ENCODE data around the gene WNT9B.

The WNT9B gene

DNA sequence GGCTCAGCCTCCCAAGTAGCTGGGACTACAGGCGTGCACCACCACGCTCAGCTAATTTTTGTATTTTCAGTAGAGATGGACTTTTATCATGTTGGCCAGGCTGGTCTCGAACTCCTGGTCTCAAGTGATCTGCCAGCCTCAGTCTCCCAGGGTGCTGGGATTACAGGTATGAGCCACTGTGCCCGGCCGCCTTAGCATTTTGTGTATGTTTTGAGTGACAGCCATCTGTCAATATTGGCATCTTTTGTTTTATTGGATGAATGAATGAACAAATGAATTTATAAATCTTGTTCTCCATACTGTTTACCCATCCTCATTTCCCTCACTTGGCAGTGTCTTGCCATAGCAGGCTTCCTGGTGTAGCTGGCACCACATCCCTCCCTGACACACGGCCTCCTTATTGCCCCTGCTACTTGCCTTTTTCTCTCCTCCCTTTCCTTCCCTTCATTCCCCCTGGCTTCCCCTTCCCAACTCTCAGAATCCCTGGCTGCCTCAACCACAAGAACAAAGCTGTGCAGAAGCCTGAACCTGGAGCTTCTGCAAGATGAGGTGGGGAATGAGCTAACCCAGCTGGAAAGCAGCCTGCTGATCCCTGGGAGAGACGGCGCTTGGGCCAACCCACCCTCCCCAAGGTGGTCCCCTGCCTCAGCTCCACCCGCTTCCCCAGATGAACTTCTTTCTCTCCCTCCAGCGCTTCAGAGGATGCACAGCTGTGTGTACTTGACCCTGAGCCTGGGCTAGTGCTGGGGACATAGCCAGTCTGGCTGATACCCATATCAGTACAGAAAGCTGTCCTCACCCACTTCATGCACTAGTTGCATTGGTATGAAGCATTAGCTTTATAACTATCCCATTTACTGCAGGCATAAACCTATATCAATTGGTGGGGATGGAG lies 34.3 kb downstream of the WNT9B start:
- no peak for DNase-seq

- no peak for DNase-seq
Measured at GRCh38 chr17:46886310-46886663, 34.9 kb downstream of the WNT9B start.

DNA sequence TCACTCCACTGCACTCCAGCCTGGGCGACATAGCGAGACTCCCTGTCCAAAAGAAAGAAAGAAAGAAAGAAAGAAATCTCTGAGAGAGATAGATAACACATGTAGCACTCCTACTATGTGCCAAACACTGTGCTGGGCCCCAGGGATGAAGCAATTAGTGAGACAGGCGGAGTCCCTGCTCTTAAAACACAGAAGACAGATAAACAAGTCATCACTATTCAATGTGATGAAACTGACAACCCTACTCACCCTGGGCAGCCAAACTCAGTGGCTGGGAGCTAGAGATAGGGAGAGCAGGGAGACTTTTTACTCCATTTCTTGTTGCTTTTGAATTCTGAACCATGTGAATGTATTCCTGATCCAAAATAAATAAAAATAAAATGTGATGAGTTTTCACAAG lies 36.3 kb downstream of the WNT9B start:
- no peak for DNase-seq

DNA sequence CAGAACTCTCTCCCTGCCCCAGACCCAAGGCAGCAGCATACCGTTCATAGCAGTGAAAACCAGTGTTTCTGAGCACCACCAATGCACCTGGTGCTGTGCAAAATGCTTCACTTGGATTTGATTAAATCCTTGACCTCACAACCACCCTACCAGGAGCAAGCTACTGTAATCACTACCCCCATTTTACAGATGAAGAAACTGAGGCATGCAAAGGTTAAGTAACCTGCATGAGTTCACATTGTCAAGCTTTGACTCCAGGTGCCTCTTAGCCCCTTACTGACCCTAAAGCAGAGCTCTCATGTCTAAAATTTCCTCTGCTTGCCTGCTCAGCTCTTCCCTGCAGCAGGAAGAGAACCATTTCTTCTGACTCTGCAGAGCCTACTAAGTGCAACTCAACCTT lies 37.3 kb downstream of the WNT9B start:
- no peak for DNase-seq

DNA sequence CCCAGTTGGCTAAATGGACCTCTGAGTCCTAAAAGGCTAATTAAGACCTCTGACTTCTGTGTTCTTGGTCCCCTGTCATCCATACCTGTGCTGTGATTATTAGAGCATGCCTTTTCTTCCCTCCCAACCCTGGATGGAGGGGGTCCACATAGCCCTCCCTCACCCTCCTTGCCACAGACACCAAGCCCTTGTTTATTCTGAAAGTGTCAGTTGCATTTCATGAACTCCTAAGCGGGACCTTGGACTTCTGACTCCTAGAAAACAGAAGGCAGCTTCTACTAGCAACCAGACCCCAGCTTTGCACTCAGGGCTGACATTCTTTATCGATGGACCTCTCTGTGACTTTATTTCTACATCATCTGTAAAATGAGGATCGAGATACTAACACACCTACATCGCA lies 38.1 kb downstream of the WNT9B start:
- DNase-seq = no peak

DNA sequence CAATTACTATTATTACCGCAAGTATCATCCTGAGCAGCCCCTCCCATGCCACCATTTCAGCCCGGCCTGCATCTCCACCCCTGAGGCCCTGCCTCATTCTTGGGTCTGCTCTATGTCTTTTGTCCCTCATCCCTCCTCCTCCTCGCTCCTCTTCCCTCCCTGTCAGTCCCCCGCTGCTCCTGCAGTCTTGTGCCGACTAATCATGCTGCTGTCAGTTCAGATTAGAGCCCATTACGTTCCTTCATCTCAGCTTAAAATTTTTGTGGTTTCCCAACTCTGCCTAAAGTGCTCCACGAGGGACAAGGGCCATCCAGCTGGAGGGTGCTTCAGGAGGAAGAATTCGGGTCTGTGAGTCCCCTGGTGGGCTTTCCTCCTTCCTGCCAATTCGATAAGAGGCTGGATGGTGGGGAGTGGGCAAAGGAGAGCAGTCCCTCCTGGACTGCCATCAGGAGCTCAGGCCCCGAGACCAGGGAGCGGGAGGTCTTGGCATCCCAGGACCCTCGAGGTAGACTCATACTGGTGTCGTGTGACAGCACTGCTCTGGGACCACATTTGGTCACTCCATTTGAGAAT lies 38.7 kb downstream of the WNT9B start:
- no peak for DNase-seq

DNA sequence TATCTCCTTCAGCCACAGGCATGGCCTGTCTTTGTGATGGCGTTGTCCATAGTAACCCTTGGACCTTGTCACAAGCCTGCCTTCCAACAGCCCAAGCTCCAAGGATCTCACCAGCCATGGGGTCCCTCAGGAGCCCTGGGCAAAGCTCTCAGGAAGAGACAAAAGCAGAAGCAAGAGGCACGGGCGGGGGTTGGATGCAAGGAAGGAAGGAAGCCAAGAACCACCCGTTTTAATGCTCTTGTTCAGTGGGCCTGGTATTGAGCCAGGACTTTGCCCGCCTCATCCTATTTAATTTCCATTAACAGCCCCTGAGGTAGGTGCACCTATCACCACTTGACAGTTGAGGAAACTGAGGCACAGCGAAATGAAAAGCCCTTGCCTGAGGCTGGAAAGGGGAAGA lies 39.3 kb downstream of the WNT9B start:
- DNase-seq = no peak

DNA sequence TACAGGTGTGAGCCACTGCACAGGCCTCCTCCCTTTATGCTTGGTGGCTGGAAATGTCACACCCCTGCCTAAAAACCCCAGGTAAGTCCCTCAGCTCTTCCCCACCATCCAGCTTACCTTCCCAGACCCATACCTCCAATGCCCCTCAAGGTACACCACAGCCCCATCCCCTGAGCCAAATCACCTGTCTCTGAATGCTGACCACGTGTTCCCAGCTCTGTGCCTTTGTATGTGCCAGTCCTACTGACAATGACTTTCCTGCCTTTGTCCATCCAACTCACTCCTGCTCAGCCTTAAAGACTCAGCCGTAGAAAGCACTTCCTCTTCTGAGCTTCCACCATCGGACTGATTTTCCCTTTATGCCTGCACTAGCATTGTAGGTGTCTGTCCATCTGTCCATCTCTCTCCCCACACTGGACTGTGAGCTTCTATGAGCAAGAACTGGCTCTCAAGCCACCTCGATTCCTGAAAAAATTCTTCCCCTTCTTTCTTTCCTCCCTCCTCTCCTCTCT lies 40.9 kb downstream of the WNT9B start:
- no peak for DNase-seq

- no peak for DNase-seq
Measured at GRCh38 chr17:46894024-46894423, 42.6 kb downstream of the WNT9B start.

DNA sequence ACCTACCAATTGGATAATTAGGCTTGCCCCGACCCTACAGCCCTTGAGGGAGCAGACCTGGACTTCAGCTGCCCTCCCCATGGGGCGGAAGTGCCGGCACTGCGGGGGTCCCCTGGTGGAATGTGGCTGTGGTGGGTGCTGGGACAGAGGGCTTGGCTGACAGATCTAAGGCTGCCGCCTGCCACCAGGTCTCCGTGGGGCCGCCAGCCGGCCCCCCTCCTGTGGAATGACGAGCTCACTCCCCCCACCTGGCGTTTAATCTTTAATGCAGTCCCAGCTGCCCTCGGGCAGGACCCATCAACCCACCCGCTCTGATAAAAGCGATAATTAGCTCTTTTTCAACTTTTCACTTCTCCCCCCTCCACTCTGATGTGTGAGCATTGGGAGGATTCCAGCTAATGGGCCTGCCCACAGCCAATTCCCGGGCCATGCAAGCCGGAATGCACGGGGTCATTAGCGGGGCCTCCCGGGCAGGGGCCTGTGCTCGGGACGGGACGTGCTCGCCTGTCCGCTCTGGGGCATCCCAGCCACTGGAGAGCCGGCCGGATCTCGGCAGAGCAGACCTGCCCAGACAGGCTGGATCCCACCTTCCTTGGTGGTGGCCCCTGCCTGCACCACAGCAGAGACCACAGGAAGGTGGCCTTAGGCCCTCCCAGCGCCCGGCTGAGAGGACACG lies 43.2 kb downstream of the WNT9B start:
- DNase-seq = no peak

DNA sequence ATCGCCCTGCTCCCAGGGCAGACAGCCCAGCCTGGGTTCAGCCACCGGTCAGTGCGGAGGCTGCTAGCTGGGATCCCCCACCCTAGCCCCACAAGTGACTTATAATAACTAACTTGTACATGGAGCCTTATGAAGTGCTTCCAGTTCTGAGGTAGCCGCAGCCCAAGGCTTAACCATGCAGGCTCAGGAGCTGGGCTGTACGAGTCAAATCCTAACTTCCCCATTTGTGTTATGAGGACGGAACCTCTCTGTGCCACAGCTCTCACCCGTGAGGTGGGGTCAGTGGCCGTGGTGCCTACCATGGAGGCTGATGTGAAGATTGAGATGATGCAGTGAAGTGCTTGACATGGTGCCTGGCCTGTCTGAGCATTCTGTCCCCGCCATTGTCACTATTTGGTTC lies 43.8 kb downstream of the WNT9B start:
- DNase-seq = no peak

DNA sequence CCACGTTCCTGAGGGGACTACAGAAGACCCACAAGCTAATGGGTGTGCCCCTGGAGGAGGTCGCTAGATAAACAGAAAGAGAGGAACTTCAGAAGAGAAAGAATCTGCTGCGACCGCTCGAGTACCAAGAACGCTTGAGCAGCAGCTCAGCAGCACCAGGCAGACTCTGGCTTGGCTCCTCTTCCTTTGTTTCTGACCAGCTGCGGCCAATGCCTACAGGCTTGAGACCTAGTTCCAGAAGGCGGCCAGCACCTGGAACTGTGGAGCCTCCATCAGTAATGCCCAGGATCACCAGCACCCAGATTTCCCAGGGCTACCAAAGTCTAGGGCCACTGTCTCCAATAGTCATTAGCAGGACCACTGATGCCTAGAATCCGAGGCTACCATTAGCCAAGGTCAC lies 45.6 kb downstream of the WNT9B start:
- no peak for DNase-seq

DNA sequence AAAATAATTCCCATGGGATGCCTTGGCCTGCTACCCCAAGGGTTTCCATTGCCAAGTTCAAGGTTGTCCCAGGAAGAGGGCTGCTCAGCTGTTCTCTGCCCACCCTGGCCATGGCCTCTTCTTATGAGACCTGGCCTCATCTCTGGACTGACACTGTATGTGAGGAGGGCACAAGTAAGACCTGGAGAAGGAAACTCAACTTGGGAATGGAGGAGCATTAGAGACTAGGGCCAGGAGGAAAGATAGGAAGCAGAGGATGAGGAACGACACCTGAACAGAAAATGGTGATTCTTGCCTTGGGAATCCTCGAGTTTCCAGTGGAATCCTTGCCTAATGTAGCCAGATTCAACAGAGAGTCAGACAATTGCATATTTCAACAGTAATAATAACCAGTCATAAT lies 47.0 kb downstream of the WNT9B start:
- DNase-seq = no peak

- no peak for DNase-seq
Measured at GRCh38 chr17:46898860-46899259, 47.5 kb downstream of the WNT9B start.

DNA sequence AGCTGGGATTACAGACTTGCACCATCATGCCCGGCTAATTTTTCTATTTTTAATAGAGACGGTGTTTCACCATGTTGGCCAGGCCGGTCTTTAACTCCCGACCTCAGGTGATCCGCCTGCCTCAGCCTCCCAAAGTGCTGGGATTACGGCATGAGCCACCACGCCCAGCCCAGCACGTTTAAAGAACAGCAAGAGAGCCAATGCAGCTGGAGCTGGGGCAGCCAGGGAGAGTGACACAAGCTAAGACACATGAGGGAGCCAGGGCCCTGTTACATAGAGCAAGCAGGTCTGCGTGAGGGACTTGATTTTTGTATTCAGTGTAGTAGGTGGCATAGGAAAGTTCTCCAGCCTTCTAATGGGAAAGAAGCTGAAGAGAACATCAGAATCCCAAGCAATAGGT lies 49.9 kb downstream of the WNT9B start:
- DNase-seq = no peak

DNA sequence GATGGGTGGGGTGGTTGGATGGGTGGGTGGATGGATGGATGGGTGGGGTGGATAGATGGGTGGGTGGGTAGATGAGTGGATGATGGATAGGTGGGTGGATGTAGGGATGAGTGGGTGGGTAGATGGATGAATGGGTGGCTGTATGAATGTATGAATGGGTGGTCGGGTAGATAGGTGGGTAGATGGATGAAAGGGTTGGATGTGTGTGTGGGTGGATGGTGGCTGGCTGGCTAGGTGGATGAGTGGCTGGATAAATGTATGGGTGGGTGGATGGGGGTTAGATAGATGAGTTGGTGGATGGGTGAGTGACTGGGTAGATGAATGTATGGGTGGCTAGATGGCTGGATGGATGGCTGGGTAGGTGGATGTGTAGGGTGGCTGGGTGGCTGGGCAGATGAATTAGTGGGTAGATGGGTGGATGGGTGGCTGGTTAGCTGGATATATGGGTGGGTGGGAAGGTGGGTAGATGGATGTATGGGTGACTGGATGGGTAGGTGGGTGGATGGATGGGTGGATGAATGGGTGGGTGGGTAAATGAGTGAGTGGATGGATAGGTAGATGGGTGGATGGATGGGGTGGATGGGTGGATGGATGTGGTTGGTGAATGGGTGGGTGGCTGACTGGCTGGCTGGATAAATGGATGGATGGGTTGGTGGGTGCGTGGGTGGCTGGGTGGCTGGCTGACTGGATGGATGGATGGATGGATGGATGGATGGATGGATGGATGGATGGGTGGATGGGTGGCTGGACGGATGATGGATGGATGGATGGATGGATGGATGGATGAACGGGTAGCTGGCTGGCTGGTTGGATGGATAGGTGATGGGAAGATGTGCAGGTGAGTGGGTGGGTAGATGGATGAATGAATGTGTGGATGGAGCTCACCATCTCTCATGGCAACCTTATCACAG lies 52.6 kb downstream of the WNT9B start:
- DNase-seq = no peak

GRCh38 chr17:46908068-46908737 lies 56.8 kb downstream of the WNT9B start:
- no peak for DNase-seq

GRCh38 chr17:46910179-46910927 lies 59.0 kb downstream of the WNT9B start:
- no peak for DNase-seq

DNA sequence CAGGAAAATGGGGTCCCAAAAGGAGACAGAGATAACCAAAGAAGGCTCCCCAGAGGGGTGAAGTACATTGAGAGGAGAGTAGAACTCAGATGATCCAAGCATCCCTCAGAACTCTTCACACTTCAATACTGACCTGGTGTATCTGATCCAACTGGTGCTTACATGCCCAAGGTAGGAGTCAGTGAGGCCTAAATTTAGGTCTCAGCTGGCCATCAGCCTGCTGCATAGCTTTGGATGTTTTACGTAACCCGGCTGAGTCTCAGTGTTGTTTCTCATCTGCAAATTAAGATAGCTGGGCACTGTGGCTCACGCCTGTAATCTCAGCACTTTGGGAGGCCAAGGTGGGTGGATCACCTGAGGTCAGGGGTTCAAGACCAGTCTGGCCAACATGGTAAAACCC lies 59.9 kb downstream of the WNT9B start:
- no peak for DNase-seq

GRCh38 chr17:46915596-46915995 lies 64.2 kb downstream of the WNT9B start:
- DNase-seq = no peak

- DNase-seq = no peak
Measured at GRCh38 chr17:46916211-46916610, 64.8 kb downstream of the WNT9B start.

DNA sequence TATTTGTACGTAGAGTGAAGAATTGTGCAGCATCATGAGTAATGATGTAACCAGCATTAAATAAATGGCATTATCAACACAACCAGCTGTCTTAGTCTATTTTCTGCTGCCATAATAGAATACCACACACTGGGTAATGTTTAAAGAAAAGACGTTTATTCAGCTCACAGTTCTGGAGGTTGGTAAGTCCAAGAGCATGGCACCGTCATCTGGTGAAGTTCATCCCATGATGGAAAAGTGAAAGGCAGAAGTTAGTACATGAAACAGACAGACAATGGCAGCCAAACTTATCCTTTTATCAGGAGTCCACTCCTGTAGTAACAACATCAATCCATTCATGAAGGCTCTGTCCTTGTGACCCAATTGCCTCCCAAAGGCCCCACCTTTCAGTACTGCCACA lies 65.2 kb downstream of the WNT9B start:
- DNase-seq = no peak

Data from activated gamma-delta T cell (primary cell).